Choroid plexus epithelial cell (primary cell): ENCODE measurements around the gene MAX.

ENCODE experiments used
- DNase-seq: peaks from one replicate; pipeline ENCODE4 v3.0.0-alpha.2; 2010; ENCODE audit warnings: low read depth
- H3K4me3 ChIP-seq: 2 replicates; pipeline ENCODE4 v1.5.1; 2011; ENCODE audit warnings: low read depth, mild to moderate bottlenecking, control low read depth, low read length, moderate library complexity
- CTCF ChIP-seq: conservative IDR thresholded peaks from 2 replicates; pipeline ENCODE4 v1.5.1; 2011; ENCODE audit warnings: low read depth, mild to moderate bottlenecking, control low read depth, inconsistent platforms, low read length, moderate library complexity

Gene MAX

DNA sequence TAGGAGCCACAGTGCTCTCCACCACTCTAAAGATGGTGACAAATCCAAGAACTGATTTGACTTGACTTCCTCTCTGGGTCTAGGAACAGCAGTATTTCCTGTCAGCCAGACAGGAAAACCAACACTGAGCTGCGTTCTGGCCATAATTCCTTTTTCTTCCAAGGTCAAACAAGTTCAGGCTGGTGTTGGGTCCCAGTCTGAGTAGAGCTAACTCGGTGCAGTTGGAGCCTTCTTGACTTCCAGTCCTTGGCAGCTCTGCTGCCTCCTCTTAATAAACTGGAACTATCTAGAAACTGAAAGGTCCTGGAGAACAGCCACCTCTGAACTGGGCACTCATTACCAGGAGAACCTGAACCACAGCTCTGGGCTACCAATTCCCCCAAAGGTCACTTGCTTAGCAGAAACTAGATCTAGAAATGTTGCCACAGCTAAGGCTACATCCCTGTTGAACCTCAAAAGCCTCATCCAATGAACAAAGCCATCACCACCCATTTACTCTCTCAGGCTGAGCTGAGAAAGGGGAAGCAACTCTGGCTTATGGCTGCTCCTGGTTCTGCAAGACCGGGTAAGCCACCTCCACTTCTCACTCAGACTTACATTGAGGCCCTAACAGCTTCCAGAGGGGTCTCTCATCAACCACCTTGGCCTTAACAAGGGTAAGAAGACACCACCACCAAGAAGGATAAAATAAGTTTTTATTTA, 27.7 kb downstream of the MAX start:
- DNase-seq: no peak
- H3K4me3 ChIP-seq: no peak overlapping the region
- TF ChIP-seq CTCF: no peak

DNA sequence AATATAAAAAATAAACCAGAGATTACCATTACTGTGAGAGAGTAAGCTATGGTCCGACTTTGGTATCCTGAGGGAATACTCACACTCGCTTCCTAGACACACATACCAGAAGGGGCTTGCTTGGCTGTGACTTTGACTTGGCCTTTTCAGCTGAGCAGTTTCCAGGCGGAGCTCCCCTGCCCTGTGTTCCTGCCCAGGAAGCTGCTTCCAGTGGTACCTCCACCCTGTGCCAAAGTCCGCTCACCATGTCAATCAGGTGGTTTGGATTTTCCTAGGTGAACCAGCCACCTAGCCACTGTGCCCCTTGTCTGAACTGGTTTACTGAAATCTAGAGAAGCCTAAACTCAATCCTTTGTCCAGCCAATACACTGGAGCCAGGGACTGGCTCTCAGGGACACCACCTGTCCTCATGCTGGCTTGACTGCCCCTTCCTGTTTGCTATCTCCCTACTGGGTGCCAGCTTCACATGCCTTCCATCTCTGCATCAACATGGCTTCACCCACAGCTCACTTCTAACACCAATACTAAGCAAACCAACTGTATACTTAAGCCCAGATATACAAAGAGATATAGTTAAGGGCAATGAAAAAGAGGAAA, 28.6 kb downstream of the MAX start:
- no peak for DNase-seq
- no peak overlapping the region for H3K4me3 ChIP-seq
- TF ChIP-seq CTCF: no peak

- DNase-seq: no peak
- no peak overlapping the region for H3K4me3 ChIP-seq
- TF ChIP-seq CTCF: no peak
These were observed 29.4 kb downstream of the MAX start for GRCh38 chr14:65072937-65073336.

GRCh38 chr14:65072256-65072655, 30.1 kb downstream of the MAX start:
- peak; percentile 19 for DNase-seq
- TF ChIP-seq CTCF: no peak
- H3K4me3 ChIP-seq: no peak overlapping the region

- DNase-seq: no peak
- no peak overlapping the region for H3K4me3 ChIP-seq
- no peak for TF ChIP-seq CTCF
These were observed 30.8 kb downstream of the MAX start for GRCh38 chr14:65071544-65071943.

DNA sequence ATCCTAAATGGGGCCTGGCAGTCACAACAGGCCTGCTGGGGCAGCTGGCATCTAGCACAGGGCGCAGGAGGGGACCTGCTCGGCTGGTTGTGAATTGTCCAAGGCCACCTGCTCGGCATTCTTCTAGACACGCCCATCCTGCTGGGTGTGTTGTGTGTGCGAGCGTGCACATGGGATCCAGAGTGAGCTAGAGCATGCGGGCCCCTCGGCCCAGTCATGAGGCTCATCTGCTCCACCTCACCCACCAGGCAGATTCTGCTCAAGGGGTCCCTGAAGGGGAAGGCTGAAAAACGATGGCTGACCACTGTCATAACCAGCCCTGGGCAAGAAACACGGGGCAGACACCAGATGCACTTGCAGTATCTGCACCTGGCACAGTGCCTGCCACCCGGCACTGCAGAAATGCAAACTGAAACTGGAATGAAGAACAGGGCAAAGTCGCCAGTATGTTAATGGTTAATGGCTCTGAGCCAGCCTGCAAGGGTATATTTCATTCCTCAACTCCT, 31.8 kb downstream of the MAX start:
- H3K4me3 ChIP-seq: no peak overlapping the region
- no peak for DNase-seq
- TF ChIP-seq CTCF: no peak

DNA sequence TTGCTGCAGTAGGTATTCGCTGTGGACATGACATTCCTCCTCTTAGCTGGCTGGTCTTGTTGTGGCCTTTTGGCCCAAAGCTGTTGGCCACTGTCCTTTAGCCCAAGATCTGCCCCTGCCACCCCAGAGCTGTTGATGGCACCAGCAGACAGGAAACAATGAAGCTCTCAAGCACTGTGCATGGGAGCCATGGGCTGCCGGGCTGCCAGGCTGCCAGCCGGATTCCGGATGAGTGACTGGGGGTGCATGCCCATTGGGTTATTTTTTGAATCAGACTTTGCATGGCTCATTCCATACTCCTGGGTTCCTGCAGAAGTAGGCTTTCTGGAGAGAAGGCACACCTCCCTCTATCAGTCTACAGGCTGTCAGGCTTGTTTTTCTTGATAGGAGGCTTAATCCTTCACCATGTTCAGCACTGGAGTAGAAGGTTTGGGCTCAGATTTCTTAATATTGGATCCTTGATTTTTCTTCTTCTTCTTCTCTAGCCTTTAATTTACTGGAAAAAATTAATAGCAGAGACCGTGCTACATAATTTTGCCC, 32.4 kb downstream of the MAX start:
- TF ChIP-seq CTCF: no peak
- DNase-seq: no peak
- no peak overlapping the region for H3K4me3 ChIP-seq
